GM12892 (cell line): ENCODE measurements around the gene HOXC10.

Experiments
- POLR2A ChIP-seq: IDR thresholded peaks from 2 replicates; pipeline ENCODE4 v1.6.1; 2011; ENCODE audit warnings: low read depth, low read length, control low read depth
- POLR2AphosphoS5 ChIP-seq: IDR thresholded peaks from 2 replicates; pipeline ENCODE4 v1.6.1; 2011; ENCODE audit warnings: low read depth, low read length, control low read depth

DNA sequence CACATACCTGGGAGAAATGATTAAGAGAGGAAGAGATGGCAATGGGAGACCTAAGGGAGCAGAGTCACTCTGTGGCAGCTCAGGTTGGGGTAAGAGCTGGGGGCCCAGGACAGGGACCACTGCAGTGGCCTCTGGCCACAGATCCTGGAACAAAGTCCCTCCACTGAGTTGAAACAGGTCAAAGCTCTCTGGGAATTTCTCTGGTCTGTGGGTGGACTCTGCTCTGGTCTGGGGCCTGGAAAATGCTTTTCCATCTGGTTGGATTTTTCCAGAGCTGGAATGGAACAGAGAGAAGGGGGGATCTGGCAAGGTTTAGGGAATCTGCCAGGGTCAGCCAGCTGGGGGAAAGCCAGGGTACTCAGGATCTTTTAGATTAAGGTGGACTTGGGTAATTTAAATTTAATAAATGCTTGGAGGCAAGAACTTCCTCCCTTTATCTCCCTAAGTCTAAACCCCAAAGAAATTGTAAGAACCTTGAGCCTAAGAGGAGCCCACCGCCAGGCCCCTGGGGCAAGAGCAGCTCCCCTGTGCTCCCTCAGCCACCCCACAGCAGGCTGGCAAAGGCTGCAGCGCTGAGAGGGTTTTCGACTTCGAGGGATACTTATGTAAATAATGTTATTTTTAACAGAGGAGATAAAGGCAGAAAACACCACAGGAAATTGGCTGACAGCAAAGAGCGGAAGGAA lies 3.7 kb downstream of the HOXC10 start:
- no peak for TF ChIP-seq POLR2AphosphoS5
- no peak for TF ChIP-seq POLR2A
